H1 (cell line): Measurements from ENCODE around the gene TCEA2. TPM values are rescaled to one million over a fixed set of nuclear protein-coding genes. Genes with fewer than 3 reads are reported as not detected.

Experiments used
- BACH1 ChIP-seq: IDR thresholded peaks from 2 replicates; pipeline ENCODE4 v1.6.1; 2012; ENCODE audit warnings: low read length, improper control_type of control experiment
- BCL11A ChIP-seq, 2 experiments: IDR thresholded peaks; one replicate each; pipeline ENCODE4 v1.6.1; 2011; ENCODE audit warnings: low read depth in 2 of 2, low read length in 2 of 2, mild to moderate bottlenecking in 2 of 2
- CBX8 ChIP-seq: fragments of 300-800, 300-1000 bp; sonication (generic); IDR thresholded peaks from 2 replicates; pipeline ENCODE4 v1.7.1; 2016; ENCODE audit warnings: low read depth, low read length, borderline replicate concordance
- CHD7 ChIP-seq: fragments of 300-600 bp; sonication (generic); IDR thresholded peaks from 2 replicates; pipeline ENCODE4 v1.7.1; 2012; ENCODE audit warnings: low read length, moderate library complexity, mild to moderate bottlenecking, inconsistent platforms; ENCODE audit not compliant: insufficient replicate concordance
- GABPA ChIP-seq: IDR thresholded peaks from 2 replicates; pipeline ENCODE4 v1.6.1; 2011; ENCODE audit warnings: mild to moderate bottlenecking, low read length, moderate library complexity, borderline replicate concordance; ENCODE audit not compliant: insufficient read depth
- NANOG ChIP-seq: IDR thresholded peaks from 2 replicates; pipeline ENCODE4 v1.6.1; 2011; ENCODE audit warnings: low read length, low read depth, mild to moderate bottlenecking, inconsistent platforms; ENCODE audit not compliant: insufficient read depth, poor library complexity, severe bottlenecking
- RNF2 ChIP-seq: fragments of 200-900, 300-1000 bp; sonication (generic); IDR thresholded peaks from 2 replicates; pipeline ENCODE4 v1.7.1; 2016; ENCODE audit warnings: borderline replicate concordance, low read depth, mild to moderate bottlenecking, antibody characterized with exemption, low read length; ENCODE audit not compliant: poor library complexity, severe bottlenecking; ENCODE audit errors: missing control alignments
- SIX5 ChIP-seq: IDR thresholded peaks from 2 replicates; pipeline ENCODE4 v1.6.1; 2011; ENCODE audit warnings: mild to moderate bottlenecking, low read depth, low read length
- SRF ChIP-seq: IDR thresholded peaks from 2 replicates; pipeline ENCODE4 v1.6.1; 2011; ENCODE audit warnings: mild to moderate bottlenecking, low read depth, low read length, moderate library complexity
- SUZ12 ChIP-seq: fragments of 200-600 bp; sonication (generic); IDR thresholded peaks from 2 replicates; pipeline ENCODE4 v1.6.1; 2012; ENCODE audit warnings: mild to moderate bottlenecking, inconsistent platforms, low read length, moderate library complexity, mixed read lengths
- polyA plus RNA-seq, 7 experiments: library from polyadenylated mRNA; depleted of rRNA in 3 of 7; stranded (reverse) in 5 of 7; unstranded in 2 of 7; fragments of >200 nt in 5 of 7; fragments of 200-250 nt in 2 of 7; gene quantifications; 1 replicate in 5 of 7; 2 replicates in 1 of 7; 4 replicates in 1 of 7; pipeline versions ENCODE4 v1.2.1 to v1.2.3, GENCODE V29; 2011 to 2013; ENCODE audit warnings: missing spikeins in 2 of 7, mixed read lengths in 2 of 7
- total RNA-seq: library from RNA; stranded (reverse); fragmentation: NEBNext Ultra II Directional; extraction: Animal tissue kit (Norgen Biotek cat#: 25700); gene quantifications from 2 replicates; pipeline ENCODE4 v1.2.1, GENCODE V29; 2021

Gene TCEA2
- total and polyA plus RNA-seq, 2 of the 8 experiments (the other 6 are each of a cell fraction or from before 2014, with no cell fraction given): 41.4 to 42.3 TPM

- no peak for TF ChIP-seq CHD7
- no peak for TF ChIP-seq GABPA
- TF ChIP-seq NANOG: no peak
- TF ChIP-seq BCL11A (IDR thresholded peaks at IDR 0.05; ENCODE audit: low read depth in 2 of 2, low read length in 2 of 2): no peak
- no peak for TF ChIP-seq RNF2
- TF ChIP-seq CBX8: no peak
- TF ChIP-seq SIX5: no peak
- no peak for TF ChIP-seq BACH1
- TF ChIP-seq SRF: no peak
- TF ChIP-seq SUZ12: no peak
Observed at GRCh38 chr20:64092258-64093012, 29.4 kb downstream of the TCEA2 start (continued).
